Measurements from ENCODE around the gene SEZ6. TPM values are rescaled to one million over a fixed set of nuclear protein-coding genes. Genes with fewer than 3 reads are reported as not detected.

Gene SEZ6
- total and polyA plus RNA-seq, 2 of the 4 experiments (the other 2 are of a cell fraction) = not detected

DNA sequence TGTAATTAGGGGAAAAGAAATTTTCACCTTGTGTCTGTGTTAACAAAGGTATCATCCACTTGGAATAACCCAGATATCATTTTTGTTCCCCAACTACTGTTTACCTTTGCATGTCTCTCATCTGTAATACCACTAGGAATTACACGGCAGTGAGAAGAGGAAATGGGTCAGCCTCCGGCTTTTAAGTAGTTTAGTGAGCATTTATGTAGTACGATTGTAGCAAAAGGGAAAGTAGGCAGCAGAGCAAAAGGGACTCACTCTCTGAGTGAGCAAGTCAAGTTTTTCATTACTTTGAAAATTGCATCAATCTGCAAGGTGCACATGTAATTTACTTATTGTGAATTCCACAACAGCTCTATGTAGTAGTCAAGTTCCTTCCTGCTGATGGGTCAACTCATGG lies 65.7 kb downstream of the SEZ6 start:
- H2AK9ac ChIP-seq (replicated peaks; ENCODE audit: low read depth, low read length, poor library complexity) = no peak overlapping the region
- H3K14ac ChIP-seq (replicated peaks; ENCODE audit: low read depth, low read length) = no peak overlapping the region
- dilution Hi-C loops (cut with HindIII; ENCODE audit: low sequenced_read_pairs, unreplicated experiment) = no loop called here
- POLR2A ChIA-PET (ENCODE audit: unreplicated experiment) = no interaction called here
- intact Hi-C loops (cut with micrococcal nuclease) = no loop called here
- no peak overlapping the region for H3K27ac ChIP-seq (ENCODE audit: insufficient read depth, low read length)
- H3K56ac ChIP-seq (ENCODE audit: extremely low read depth, insufficient read depth, low read length) = no peak overlapping the region
- no CpG with 5 or more reads among the region's 3 CpGs for WGBS, 2 experiments (ENCODE audit: extremely low coverage in 2 of 2, insufficient read length in 1 of 2)
- TF ChIP-seq RAD21 (IDR thresholded peaks at IDR 0.05; ENCODE audit: low read length) = no peak
- TF ChIP-seq, protein P1, sequence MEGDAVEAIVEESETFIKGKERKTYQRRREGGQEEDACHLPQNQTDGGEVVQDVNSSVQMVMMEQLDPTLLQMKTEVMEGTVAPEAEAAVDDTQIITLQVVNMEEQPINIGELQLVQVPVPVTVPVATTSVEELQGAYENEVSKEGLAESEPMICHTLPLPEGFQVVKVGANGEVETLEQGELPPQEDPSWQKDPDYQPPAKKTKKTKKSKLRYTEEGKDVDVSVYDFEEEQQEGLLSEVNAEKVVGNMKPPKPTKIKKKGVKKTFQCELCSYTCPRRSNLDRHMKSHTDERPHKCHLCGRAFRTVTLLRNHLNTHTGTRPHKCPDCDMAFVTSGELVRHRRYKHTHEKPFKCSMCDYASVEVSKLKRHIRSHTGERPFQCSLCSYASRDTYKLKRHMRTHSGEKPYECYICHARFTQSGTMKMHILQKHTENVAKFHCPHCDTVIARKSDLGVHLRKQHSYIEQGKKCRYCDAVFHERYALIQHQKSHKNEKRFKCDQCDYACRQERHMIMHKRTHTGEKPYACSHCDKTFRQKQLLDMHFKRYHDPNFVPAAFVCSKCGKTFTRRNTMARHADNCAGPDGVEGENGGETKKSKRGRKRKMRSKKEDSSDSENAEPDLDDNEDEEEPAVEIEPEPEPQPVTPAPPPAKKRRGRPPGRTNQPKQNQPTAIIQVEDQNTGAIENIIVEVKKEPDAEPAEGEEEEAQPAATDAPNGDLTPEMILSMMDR (conservative IDR thresholded peaks at IDR 0.05; ENCODE audit: low read depth, low read length) = no peak
- no peak for TF ChIP-seq RFX5 (IDR thresholded peaks at IDR 0.05; ENCODE audit: low read depth, low read length)
- TF ChIP-seq CEBPB (IDR thresholded peaks at IDR 0.05; ENCODE audit: low read depth, low read length) = no peak
- no peak for TF ChIP-seq MXI1 (IDR thresholded peaks at IDR 0.05; ENCODE audit: borderline replicate concordance, low read depth, low read length)
- no peak for TF ChIP-seq BHLHE40 (IDR thresholded peaks at IDR 0.05; ENCODE audit: low read depth, low read length)
- TF ChIP-seq, protein P2, sequence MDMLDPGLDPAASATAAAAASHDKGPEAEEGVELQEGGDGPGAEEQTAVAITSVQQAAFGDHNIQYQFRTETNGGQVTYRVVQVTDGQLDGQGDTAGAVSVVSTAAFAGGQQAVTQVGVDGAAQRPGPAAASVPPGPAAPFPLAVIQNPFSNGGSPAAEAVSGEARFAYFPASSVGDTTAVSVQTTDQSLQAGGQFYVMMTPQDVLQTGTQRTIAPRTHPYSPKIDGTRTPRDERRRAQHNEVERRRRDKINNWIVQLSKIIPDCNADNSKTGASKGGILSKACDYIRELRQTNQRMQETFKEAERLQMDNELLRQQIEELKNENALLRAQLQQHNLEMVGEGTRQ (IDR thresholded peaks at IDR 0.05; ENCODE audit: low read depth, low read length) = no peak
- no peak for TF ChIP-seq FOS (IDR thresholded peaks at IDR 0.05; ENCODE audit: low read depth, low read length)
- no peak for TF ChIP-seq RCOR1 (IDR thresholded peaks at IDR 0.05; ENCODE audit: insufficient replicate concordance, low read length)
- no peak for TF ChIP-seq NFE2L2 (IDR thresholded peaks at IDR 0.05; ENCODE audit: low read depth, low read length)
- no peak for TF ChIP-seq CHD1 (IDR thresholded peaks at IDR 0.05; ENCODE audit: low read depth, low read length)
- no peak for TF ChIP-seq MAZ (IDR thresholded peaks at IDR 0.05; ENCODE audit: borderline replicate concordance, low read depth, low read length)
- H3K9ac ChIP-seq (ENCODE audit: low read depth, low read length) = no peak overlapping the region
- no peaks in the 10 kb centered on the region for H3K27me3 ChIP-seq (ENCODE audit: control insufficient read depth, insufficient read depth, low read length)
- CTCF ChIA-PET = no interaction called here
- no peak overlapping the region for H2BK15ac ChIP-seq (ENCODE audit: low read depth, low read length)
- no peak overlapping the region for H2BK20ac ChIP-seq (ENCODE audit: low read depth, low read length)
- no TSS peak for BruUV-seq (replicated peaks)
- DNase-seq (no peak), ATAC-seq (ENCODE audit: low read depth) (no peak)
- no peak overlapping the region for H2BK120ac ChIP-seq (ENCODE audit: low read depth, low read length)
- no peak overlapping the region for H3K23ac ChIP-seq (ENCODE audit: low read depth, low read length)
- peaks cover 23% of the 10 kb centered on the region for H3K4me1 ChIP-seq (ENCODE audit: control insufficient read depth, insufficient read depth, low read length)
- no peaks in the 10 kb centered on the region for H3K9me3 ChIP-seq (ENCODE audit: control insufficient read depth, insufficient read depth, low read length)
- no peak overlapping the region for H2BK5ac ChIP-seq (ENCODE audit: low read depth, low read length, poor library complexity, severe bottlenecking)
- H3K4ac ChIP-seq (ENCODE audit: low read depth, low read length) = no peak overlapping the region
- H4K91ac ChIP-seq (ENCODE audit: insufficient read depth, low read depth, low read length) = no peak overlapping the region
- no peak overlapping the region for H2AK5ac ChIP-seq (ENCODE audit: low read depth, low read length)
- H2AFZ ChIP-seq (replicated peaks; ENCODE audit: low read length, poor library complexity) = no peak overlapping the region
- no peak overlapping the region for H3K4me3 ChIP-seq (ENCODE audit: insufficient read depth, low read depth, low read length)
- no peak overlapping the region for H4K8ac ChIP-seq (ENCODE audit: low read depth in 2 of 2, low read length in 2 of 2)
- H3K9me1 ChIP-seq (ENCODE audit: insufficient read depth, low read length) = peaks cover 49% of the 10 kb centered on the region
- H4K20me1 ChIP-seq (ENCODE audit: insufficient read depth, low read length) = peaks cover 96% of the 10 kb centered on the region
- H3K36me3 ChIP-seq (ENCODE audit: control insufficient read depth, insufficient read depth, low read length) = peaks cover 13% of the 10 kb centered on the region
- no peak overlapping the region for H3K4me2 ChIP-seq (ENCODE audit: low read depth, low read length)
- no peak overlapping the region for H3K18ac ChIP-seq (ENCODE audit: low read depth, low read length)
- H3K79me1 ChIP-seq (ENCODE audit: low read depth in 1 of 2, low read length in 2 of 2) = peaks cover 30 to 86% of the 10 kb centered on the region in 2 experiments
- no peak overlapping the region for H4K5ac ChIP-seq (ENCODE audit: low read depth, low read length)
- in situ Hi-C loops (cut with MboI; ENCODE audit: low sequenced_read_pairs) = no loop called here
